Prostate gland (tissue), 2 donors: ENCODE data around the gene THAP4.

ENCODE experiments used
- POLR2A ChIP-seq: fragments of 450-650 bp; IDR thresholded peaks from one replicate; pipeline ENCODE4 v1.6.1; 2016; ENCODE audit warnings: antibody characterized with exemption, mild to moderate bottlenecking
- POLR2AphosphoS5 ChIP-seq: sonication (generic); formaldehyde crosslinking; IDR thresholded peaks from one replicate; pipeline ENCODE4 v1.6.1; 2017; ENCODE audit warnings: antibody characterized with exemption
- TF ChIP-seq, protein P1 (sequence below), 4 experiments: fragments of 200-600 bp in 2 of 4; fragments of 450-650 bp in 2 of 4; sonication (generic) in 2 of 4; IDR thresholded peaks; 1 replicate in 3 of 4; 2 replicates in 1 of 4; pipeline ENCODE4 v1.5.1; 2016 to 2019; ENCODE audit warnings: antibody characterized with exemption in 4 of 4, mild to moderate bottlenecking in 2 of 4, moderate library complexity in 2 of 4

DNA sequence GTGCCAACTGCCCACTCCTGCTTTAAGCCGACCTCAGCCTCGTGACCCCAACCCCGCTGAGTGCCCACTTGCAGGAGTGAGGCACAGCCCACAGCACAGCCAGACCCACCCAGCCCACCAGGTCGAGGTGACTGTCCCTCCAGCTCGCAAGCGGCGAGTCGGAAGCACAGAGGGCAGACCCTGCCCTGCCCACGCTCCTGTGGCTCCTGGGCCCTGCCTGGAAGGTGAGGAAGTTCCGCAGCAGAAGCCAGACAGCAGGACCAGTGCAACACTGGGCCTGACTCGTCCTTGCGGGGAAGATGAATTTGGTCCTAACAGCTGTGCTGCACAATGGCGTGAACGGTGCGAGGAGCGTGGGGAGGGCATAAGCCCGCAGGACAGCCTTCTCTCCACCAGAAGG lies 39.7 kb upstream of the THAP4 start:
- TF ChIP-seq, protein P1, sequence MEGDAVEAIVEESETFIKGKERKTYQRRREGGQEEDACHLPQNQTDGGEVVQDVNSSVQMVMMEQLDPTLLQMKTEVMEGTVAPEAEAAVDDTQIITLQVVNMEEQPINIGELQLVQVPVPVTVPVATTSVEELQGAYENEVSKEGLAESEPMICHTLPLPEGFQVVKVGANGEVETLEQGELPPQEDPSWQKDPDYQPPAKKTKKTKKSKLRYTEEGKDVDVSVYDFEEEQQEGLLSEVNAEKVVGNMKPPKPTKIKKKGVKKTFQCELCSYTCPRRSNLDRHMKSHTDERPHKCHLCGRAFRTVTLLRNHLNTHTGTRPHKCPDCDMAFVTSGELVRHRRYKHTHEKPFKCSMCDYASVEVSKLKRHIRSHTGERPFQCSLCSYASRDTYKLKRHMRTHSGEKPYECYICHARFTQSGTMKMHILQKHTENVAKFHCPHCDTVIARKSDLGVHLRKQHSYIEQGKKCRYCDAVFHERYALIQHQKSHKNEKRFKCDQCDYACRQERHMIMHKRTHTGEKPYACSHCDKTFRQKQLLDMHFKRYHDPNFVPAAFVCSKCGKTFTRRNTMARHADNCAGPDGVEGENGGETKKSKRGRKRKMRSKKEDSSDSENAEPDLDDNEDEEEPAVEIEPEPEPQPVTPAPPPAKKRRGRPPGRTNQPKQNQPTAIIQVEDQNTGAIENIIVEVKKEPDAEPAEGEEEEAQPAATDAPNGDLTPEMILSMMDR (IDR thresholded peaks at IDR 0.05), result no peak
- no peak for TF ChIP-seq POLR2AphosphoS5
- TF ChIP-seq POLR2A, result no peak
